ENCODE results near the gene CDC25B. TPM values are rescaled to one million over a fixed set of nuclear protein-coding genes. Genes with fewer than 3 reads are reported as not detected.

Gene CDC25B
- total RNA-seq, 3 donors from 2014 or later (not counting 1 experiment from before 2014, with no cell fraction given), result 123 to 147 (median 143) TPM

DNA sequence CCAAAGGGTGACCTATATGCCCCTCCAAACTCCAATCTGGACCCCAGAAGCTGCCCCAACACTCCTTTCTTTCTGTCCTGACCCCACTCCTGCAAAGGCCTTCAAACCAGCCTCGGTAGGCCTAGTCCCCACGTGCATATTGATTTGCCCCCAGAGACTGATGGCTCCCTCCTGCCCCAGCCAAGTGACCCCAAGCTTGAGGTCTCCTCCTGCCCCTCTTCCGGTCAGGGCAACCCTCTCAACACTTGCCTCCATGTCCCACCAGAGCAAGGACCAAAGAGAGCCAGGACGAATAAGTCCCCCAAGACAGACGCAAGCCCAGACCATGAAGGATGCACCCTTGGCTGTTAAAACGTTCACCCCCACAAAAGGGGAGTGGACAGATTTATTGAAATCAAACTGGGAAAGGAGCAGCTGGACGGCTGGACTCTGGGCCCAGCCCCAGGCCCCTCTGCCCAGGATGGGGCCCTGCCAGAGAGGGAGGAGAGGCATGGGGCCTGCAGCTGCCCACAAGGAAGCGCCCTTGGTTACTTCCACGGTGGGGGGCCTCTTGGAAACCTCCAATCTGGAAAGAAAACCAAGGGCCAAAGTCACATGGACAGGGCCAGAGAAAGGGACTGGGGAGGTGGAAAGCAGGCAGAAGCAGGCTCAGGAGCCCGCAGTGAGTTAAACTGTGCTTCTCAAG is 12.5 kb upstream of the CDC25B start:
- Histone ChIP-seq H3K4me1 (ENCODE audit: control insufficient read depth, insufficient read depth, low read length) (peaks cover 36% of the 10 kb centered on the region), H3K36me3 (ENCODE audit: control insufficient read depth, insufficient read depth, low read length) (no peaks in the 10 kb centered on the region), H3K9me3 (ENCODE audit: control insufficient read depth, insufficient read depth, low read length) (no peaks in the 10 kb centered on the region), H3K4me3 (ENCODE audit: low read length) (no peak overlapping the region), H3K27me3 (ENCODE audit: control insufficient read depth, insufficient read depth, low read length) (peaks cover 6% of the 10 kb centered on the region), H3K27ac (ENCODE audit: low read length) (no peak overlapping the region)
- H3K4me1 Mint-ChIP-seq, result peaks cover 26 to 65% of the 10 kb centered on the region in 2 donors
- WGBS (ENCODE audit: insufficient coverage), result 92% methylated on average over 10 of the region's 10 CpGs
- no peaks in the 10 kb centered on the region for H3K27me3 Mint-ChIP-seq (ENCODE audit: low read depth in 2 of 2)
- TF ChIP-seq, protein P1, sequence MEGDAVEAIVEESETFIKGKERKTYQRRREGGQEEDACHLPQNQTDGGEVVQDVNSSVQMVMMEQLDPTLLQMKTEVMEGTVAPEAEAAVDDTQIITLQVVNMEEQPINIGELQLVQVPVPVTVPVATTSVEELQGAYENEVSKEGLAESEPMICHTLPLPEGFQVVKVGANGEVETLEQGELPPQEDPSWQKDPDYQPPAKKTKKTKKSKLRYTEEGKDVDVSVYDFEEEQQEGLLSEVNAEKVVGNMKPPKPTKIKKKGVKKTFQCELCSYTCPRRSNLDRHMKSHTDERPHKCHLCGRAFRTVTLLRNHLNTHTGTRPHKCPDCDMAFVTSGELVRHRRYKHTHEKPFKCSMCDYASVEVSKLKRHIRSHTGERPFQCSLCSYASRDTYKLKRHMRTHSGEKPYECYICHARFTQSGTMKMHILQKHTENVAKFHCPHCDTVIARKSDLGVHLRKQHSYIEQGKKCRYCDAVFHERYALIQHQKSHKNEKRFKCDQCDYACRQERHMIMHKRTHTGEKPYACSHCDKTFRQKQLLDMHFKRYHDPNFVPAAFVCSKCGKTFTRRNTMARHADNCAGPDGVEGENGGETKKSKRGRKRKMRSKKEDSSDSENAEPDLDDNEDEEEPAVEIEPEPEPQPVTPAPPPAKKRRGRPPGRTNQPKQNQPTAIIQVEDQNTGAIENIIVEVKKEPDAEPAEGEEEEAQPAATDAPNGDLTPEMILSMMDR (IDR thresholded peaks at IDR 0.05), result no peak
- H3K27ac Mint-ChIP-seq, result peak overlapping the region; percentile 26 to 82
- ATAC-seq, result no peak
- H3K4me3 Mint-ChIP-seq, result no peak overlapping the region
- H3K9me3 Mint-ChIP-seq, result no peaks in the 10 kb centered on the region
- H3K36me3 Mint-ChIP-seq, result no peaks in the 10 kb centered on the region
- no peak for DNase-seq
- intact Hi-C loops (cut with micrococcal nuclease), result loop anchor here (10.0 kb wide), 1 partner anchor 301 kb away; no protein-coding TSS in a partner anchor

DNA sequence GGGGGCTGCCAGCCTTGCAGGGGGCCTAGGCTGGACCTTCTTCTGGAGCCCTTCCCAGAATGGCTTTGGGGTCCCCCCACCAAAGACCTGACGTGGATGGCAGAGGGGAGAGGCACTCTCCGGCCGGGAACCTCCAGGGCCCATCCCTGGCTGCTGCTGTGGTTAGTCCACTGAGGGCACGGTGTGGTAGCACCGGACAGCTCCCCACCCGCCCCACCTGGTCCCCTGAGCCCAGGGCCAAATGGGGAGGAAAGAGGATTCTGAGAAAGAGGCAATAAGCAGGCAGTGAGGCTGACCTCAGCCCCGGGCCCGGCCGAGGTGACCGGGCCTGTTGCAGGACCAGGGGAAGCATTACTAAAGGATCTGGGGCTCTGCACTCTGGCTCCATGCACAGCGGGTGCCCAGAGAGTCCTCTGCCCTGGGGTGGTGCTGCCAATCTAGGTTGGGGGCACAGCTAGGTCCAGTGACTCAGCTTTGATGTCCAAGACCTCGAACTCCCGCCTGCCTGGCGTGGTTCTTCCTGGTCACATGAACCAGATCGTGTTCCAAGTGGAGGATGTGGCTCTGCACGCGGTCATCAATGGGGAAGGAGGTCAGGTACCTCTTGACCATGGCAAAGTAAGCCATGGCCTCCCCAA is 11.8 kb upstream of the CDC25B start:
- TF ChIP-seq, protein P1 (IDR thresholded peaks at IDR 0.05), result no peak
- H3K4me3 ChIP-seq (ENCODE audit: low read length), result no peak overlapping the region
- DNase-seq, result no peak
- WGBS (ENCODE audit: insufficient coverage), result 91% methylated on average over 17 of the region's 17 CpGs
- Mint-ChIP-seq H3K36me3 (no peaks in the 10 kb centered on the region), H3K27me3 (ENCODE audit: low read depth in 2 of 2) (no peaks in the 10 kb centered on the region), H3K27ac (peak overlapping the region; percentile 69 to 74), H3K4me3 (peak overlapping the region; percentile 75), H3K9me3 (no peaks in the 10 kb centered on the region), H3K4me1 (peaks cover 32 to 63% of the 10 kb centered on the region in 2 donors)
- intact Hi-C loops (cut with micrococcal nuclease), result loop anchor here (10.0 kb wide), 1 partner anchor 300 kb away; no protein-coding TSS in a partner anchor
- H3K36me3 ChIP-seq (ENCODE audit: control insufficient read depth, insufficient read depth, low read length), result no peaks in the 10 kb centered on the region
- no peak overlapping the region for H3K27ac ChIP-seq (ENCODE audit: low read length)
- H3K4me1 ChIP-seq (ENCODE audit: control insufficient read depth, insufficient read depth, low read length), result peaks cover 34% of the 10 kb centered on the region
- H3K9me3 ChIP-seq (ENCODE audit: control insufficient read depth, insufficient read depth, low read length), result no peaks in the 10 kb centered on the region
- ATAC-seq, result no peak
- H3K27me3 ChIP-seq (ENCODE audit: control insufficient read depth, insufficient read depth, low read length), result no peaks in the 10 kb centered on the region

DNA sequence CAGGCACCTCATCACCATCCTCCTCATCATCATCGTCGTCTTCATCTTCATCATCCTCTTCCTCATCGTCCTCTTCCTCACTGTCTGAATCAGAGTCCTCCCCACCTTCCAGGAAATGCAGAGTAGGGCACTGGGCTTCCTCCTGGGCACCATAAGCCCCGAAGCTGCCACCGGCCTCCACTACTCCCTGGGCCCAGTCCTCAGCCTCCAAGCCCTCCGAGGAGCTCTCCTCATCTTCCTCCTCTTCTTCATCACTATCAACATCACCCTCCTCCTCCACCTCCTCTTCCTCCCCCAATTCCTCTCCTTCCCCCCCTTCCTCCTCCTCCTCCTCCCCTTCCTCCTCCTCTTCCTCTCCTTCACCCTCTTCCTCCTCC is 11.3 kb upstream of the CDC25B start:
- Mint-ChIP-seq H3K9me3 (no peaks in the 10 kb centered on the region), H3K27ac (peak overlapping the region; percentile 69 to 74), H3K4me3 (peak overlapping the region; percentile 75), H3K4me1 (peaks cover 32 to 59% of the 10 kb centered on the region in 2 donors), H3K27me3 (ENCODE audit: low read depth in 2 of 2) (no peaks in the 10 kb centered on the region), H3K36me3 (no peaks in the 10 kb centered on the region)
- DNase-seq (no peak), ATAC-seq (no peak)
- H3K36me3 ChIP-seq (ENCODE audit: control insufficient read depth, insufficient read depth, low read length), result no peaks in the 10 kb centered on the region
- TF ChIP-seq, protein P1 (IDR thresholded peaks at IDR 0.05), result no peak
- no peaks in the 10 kb centered on the region for H3K9me3 ChIP-seq (ENCODE audit: control insufficient read depth, insufficient read depth, low read length)
- peaks cover 34% of the 10 kb centered on the region for H3K4me1 ChIP-seq (ENCODE audit: control insufficient read depth, insufficient read depth, low read length)
- 86% methylated on average over 6 of the region's 6 CpGs for WGBS (ENCODE audit: insufficient coverage)
- no peaks in the 10 kb centered on the region for H3K27me3 ChIP-seq (ENCODE audit: control insufficient read depth, insufficient read depth, low read length)
- intact Hi-C loops (cut with micrococcal nuclease), result loop anchor here (10.0 kb wide), 1 partner anchor 300 kb away; no protein-coding TSS in a partner anchor
- H3K4me3 ChIP-seq (ENCODE audit: low read length), result no peak overlapping the region
- no peak overlapping the region for H3K27ac ChIP-seq (ENCODE audit: low read length)
